Neural cell (in vitro differentiated cells): Measurements from ENCODE around the gene EIF4A3. TPM values are rescaled to one million over a fixed set of nuclear protein-coding genes. Genes with fewer than 3 reads are reported as not detected.

ENCODE experiments used
- H2AFZ ChIP-seq: fragments of 200-600, 300-800 bp; sonication (generic), shearing (Covaris generic); 2 replicates; pipeline ENCODE4 v1.6.0; 2014; ENCODE audit warnings: low read depth, mild to moderate bottlenecking, antibody characterized with exemption, low read length, moderate library complexity
- H3F3A ChIP-seq: fragments of 200-600 bp; shearing (Covaris generic); 2 replicates; pipeline ENCODE4 v1.6.1; 2016; ENCODE audit warnings: mild to moderate bottlenecking, moderate library complexity, mixed read lengths, antibody characterized with exemption, low read length; ENCODE audit not compliant: insufficient read depth, poor library complexity, severe bottlenecking
- H3K27ac ChIP-seq: fragments of 200-600, 300-800 bp; sonication (generic), shearing (Covaris generic); 2 replicates; pipeline ENCODE4 v1.5.1; 2014; ENCODE audit warnings: mild to moderate bottlenecking, low read length, moderate library complexity
- H3K27me3 ChIP-seq: fragments of 300-800, 200-600 bp; sonication (generic), shearing (Covaris generic); 2 replicates; pipeline ENCODE4 v1.6.0; 2014; ENCODE audit warnings: mild to moderate bottlenecking, low read depth, low read length, moderate library complexity; ENCODE audit not compliant: insufficient read depth
- H3K36me3 ChIP-seq: fragments of 300-800, 200-600 bp; sonication (generic), shearing (Covaris generic); 2 replicates; pipeline ENCODE4 v1.5.1; 2014; ENCODE audit warnings: mild to moderate bottlenecking, antibody characterized with exemption, low read length, moderate library complexity; ENCODE audit not compliant: insufficient read depth
- H3K4me2 ChIP-seq: fragments of 300-800, 200-600 bp; sonication (generic), shearing (Covaris generic); 2 replicates; pipeline ENCODE4 v1.6.0; 2014; ENCODE audit warnings: mild to moderate bottlenecking, low read length
- H3K4me3 ChIP-seq: fragments of 300-800, 200-600 bp; sonication (generic), shearing (Covaris generic); 2 replicates; pipeline ENCODE4 v1.5.1; 2014; ENCODE audit warnings: mild to moderate bottlenecking, low read length, moderate library complexity
- H3K79me2 ChIP-seq: fragments of 200-600 bp; shearing (Covaris generic); replicated peaks from 2 replicates; pipeline ENCODE4 v1.6.0; 2014; ENCODE audit warnings: mild to moderate bottlenecking, low read length, moderate library complexity; ENCODE audit not compliant: insufficient read depth
- H3K9ac ChIP-seq: fragments of 300-800, 200-600 bp; sonication (generic), shearing (Covaris generic); 2 replicates; pipeline ENCODE4 v1.6.1; 2016; ENCODE audit warnings: mild to moderate bottlenecking, low read length, mixed read lengths
- H3K9me2 ChIP-seq: fragments of 200-600 bp; shearing (Covaris generic); 2 replicates; pipeline ENCODE4 v1.6.1; 2016; ENCODE audit warnings: mild to moderate bottlenecking, low read length, mixed read lengths; ENCODE audit not compliant: insufficient read depth
- H3K9me3 ChIP-seq: fragments of 200-600, 300-800 bp; sonication (generic), shearing (Covaris generic); 2 replicates; pipeline ENCODE4 v1.6.1; 2016; ENCODE audit warnings: mild to moderate bottlenecking, mixed run types, low read length, moderate library complexity, mixed read lengths
- H4K20me1 ChIP-seq: fragments of 200-600 bp; shearing (Covaris generic); 2 replicates; pipeline ENCODE4 v1.6.1; 2016; ENCODE audit warnings: mild to moderate bottlenecking, mixed run types; ENCODE audit not compliant: insufficient read depth
- EP300 ChIP-seq: fragments of 450-650 bp; conservative IDR thresholded peaks from 2 replicates; pipeline ENCODE4 v1.6.1; 2014; ENCODE audit warnings: antibody characterized with exemption, mild to moderate bottlenecking, moderate library complexity; ENCODE audit not compliant: poor library complexity, severe bottlenecking
- EZH2 ChIP-seq: fragments of 200-600, 300-800 bp; shearing (Covaris generic), sonication (generic); IDR thresholded peaks from 2 replicates; pipeline ENCODE4 v1.6.1; 2014; ENCODE audit warnings: antibody characterized with exemption, low read length, borderline replicate concordance, mild to moderate bottlenecking; ENCODE audit not compliant: insufficient read depth, poor library complexity, severe bottlenecking
- MXI1 ChIP-seq: fragments of 450-650 bp; conservative IDR thresholded peaks from 2 replicates; pipeline ENCODE4 v1.6.1; 2014; ENCODE audit warnings: antibody characterized with exemption, mild to moderate bottlenecking; ENCODE audit not compliant: poor library complexity, severe bottlenecking
- POLR2AphosphoS5 ChIP-seq: IDR thresholded peaks from 2 replicates; pipeline ENCODE4 v1.6.1; 2012
- RAD21 ChIP-seq: fragments of 450-650 bp; conservative IDR thresholded peaks from 2 replicates; pipeline ENCODE4 v1.6.1; 2014; ENCODE audit warnings: antibody characterized with exemption, mild to moderate bottlenecking, moderate library complexity
- SMC3 ChIP-seq: fragments of 450-650 bp; conservative IDR thresholded peaks from 2 replicates; pipeline ENCODE4 v1.6.1; 2014; ENCODE audit warnings: antibody characterized with exemption, mild to moderate bottlenecking, moderate library complexity; ENCODE audit not compliant: poor library complexity
- TAF1 ChIP-seq: IDR thresholded peaks from 2 replicates; pipeline ENCODE4 v1.6.1; 2012; ENCODE audit warnings: low read depth
- polyA plus RNA-seq: library from polyadenylated mRNA; depleted of rRNA; stranded (reverse); fragments of >200 nt; gene quantifications from 2 replicates; pipeline ENCODE4 v1.2.3, GENCODE V29; 2014
- small RNA-seq, 3 experiments: library from RNA; depleted of rRNA; stranded (forward); fragments of <200 nt; gene quantifications; one replicate each; pipeline ENCODE3, GENCODE V24; 2012
- TF ChIP-seq, protein P1 (sequence below): IDR thresholded peaks from 2 replicates; pipeline ENCODE4 v1.6.1; 2012; ENCODE audit warnings: borderline replicate concordance
- TF ChIP-seq, protein P2 (sequence below): fragments of 450-650 bp; IDR thresholded peaks from 2 replicates; pipeline ENCODE4 v1.5.1; 2014; ENCODE audit warnings: antibody characterized with exemption, mild to moderate bottlenecking, moderate library complexity; ENCODE audit not compliant: poor library complexity, severe bottlenecking

Gene EIF4A3
- polyA plus RNA-seq, 1 donor from 2014 or later = 109 TPM

DNA sequence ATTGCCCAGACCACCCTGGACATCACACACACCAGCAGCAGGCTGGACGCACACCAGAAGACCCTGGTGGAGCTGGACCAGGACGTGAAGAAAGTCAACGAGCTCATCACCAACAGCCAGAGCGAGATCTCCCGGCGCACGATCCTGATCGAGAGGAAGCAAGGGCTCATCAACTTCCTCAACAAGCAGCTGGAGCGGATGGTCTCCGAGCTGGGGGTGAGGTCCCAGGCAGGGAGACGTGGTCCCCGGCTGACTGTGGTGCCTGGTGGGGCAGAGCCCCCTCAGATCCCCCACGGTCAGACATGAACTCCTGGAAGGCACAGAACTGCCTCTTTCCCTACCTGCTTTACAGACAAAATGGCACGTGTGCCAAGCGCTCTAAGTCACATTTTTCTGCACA is 62.2 kb downstream of the EIF4A3 start:
- Histone ChIP-seq H3K36me3 (no peaks in the 10 kb centered on the region), H3K27me3 (no peaks in the 10 kb centered on the region), H2AFZ (no peak overlapping the region), H4K20me1 (no peaks in the 10 kb centered on the region), H3K27ac (no peak overlapping the region), H3K9ac (no peak overlapping the region), H3F3A (no peaks in the 10 kb centered on the region), H3K9me3 (no peaks in the 10 kb centered on the region), H3K79me2 (no peaks in the 10 kb centered on the region), H3K4me2 (no peak overlapping the region), H3K9me2 (no peaks in the 10 kb centered on the region), H3K4me3 (no peak overlapping the region)
- TF ChIP-seq SMC3 (no peak), EP300 (no peak), RAD21 (no peak), MXI1 (no peak), EZH2 (no peak), POLR2AphosphoS5 (no peak), TAF1 (no peak)
- TF ChIP-seq, protein P1, sequence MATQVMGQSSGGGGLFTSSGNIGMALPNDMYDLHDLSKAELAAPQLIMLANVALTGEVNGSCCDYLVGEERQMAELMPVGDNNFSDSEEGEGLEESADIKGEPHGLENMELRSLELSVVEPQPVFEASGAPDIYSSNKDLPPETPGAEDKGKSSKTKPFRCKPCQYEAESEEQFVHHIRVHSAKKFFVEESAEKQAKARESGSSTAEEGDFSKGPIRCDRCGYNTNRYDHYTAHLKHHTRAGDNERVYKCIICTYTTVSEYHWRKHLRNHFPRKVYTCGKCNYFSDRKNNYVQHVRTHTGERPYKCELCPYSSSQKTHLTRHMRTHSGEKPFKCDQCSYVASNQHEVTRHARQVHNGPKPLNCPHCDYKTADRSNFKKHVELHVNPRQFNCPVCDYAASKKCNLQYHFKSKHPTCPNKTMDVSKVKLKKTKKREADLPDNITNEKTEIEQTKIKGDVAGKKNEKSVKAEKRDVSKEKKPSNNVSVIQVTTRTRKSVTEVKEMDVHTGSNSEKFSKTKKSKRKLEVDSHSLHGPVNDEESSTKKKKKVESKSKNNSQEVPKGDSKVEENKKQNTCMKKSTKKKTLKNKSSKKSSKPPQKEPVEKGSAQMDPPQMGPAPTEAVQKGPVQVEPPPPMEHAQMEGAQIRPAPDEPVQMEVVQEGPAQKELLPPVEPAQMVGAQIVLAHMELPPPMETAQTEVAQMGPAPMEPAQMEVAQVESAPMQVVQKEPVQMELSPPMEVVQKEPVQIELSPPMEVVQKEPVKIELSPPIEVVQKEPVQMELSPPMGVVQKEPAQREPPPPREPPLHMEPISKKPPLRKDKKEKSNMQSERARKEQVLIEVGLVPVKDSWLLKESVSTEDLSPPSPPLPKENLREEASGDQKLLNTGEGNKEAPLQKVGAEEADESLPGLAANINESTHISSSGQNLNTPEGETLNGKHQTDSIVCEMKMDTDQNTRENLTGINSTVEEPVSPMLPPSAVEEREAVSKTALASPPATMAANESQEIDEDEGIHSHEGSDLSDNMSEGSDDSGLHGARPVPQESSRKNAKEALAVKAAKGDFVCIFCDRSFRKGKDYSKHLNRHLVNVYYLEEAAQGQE = no peak
- TF ChIP-seq, protein P2, sequence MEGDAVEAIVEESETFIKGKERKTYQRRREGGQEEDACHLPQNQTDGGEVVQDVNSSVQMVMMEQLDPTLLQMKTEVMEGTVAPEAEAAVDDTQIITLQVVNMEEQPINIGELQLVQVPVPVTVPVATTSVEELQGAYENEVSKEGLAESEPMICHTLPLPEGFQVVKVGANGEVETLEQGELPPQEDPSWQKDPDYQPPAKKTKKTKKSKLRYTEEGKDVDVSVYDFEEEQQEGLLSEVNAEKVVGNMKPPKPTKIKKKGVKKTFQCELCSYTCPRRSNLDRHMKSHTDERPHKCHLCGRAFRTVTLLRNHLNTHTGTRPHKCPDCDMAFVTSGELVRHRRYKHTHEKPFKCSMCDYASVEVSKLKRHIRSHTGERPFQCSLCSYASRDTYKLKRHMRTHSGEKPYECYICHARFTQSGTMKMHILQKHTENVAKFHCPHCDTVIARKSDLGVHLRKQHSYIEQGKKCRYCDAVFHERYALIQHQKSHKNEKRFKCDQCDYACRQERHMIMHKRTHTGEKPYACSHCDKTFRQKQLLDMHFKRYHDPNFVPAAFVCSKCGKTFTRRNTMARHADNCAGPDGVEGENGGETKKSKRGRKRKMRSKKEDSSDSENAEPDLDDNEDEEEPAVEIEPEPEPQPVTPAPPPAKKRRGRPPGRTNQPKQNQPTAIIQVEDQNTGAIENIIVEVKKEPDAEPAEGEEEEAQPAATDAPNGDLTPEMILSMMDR = no peak

Small RNAs within 50 kb of the gene (small RNA-seq; reads per million reads assigned to genes)
- gene AC087741.2 (0 to 0.42 (median 0) reads per million in 3 experiments), gene MIR1268B (0 reads per million in 3 experiments)

Other genes starting within 250 kb of the EIF4A3 start
- 19.8 and 29.5 TPM in 2 replicates for gene TBC1D16, start 111.3 kb downstream of the EIF4A3 start, polyA plus RNA-seq
- gene CCDC40, start 110.5 kb downstream of the EIF4A3 start, polyA plus RNA-seq = 5.5 and 15.0 TPM in 2 replicates
- gene GAA, start 45.5 kb downstream of the EIF4A3 start, polyA plus RNA-seq = 58.9 and 67.6 TPM in 2 replicates
- gene CARD14, start 22.9 kb upstream of the EIF4A3 start, polyA plus RNA-seq = 0.12 TPM in 1 of 2 replicates, not detected in the other
- gene SGSH, start 73.2 kb upstream of the EIF4A3 start, polyA plus RNA-seq = 8.0 and 9.3 TPM in 2 replicates
- gene SLC26A11, start 73.3 kb upstream of the EIF4A3 start, polyA plus RNA-seq = 18.6 and 31.1 TPM in 2 replicates
- gene RNF213, start 113.7 kb upstream of the EIF4A3 start, polyA plus RNA-seq = 1.4 and 1.5 TPM in 2 replicates